OCI-M2 (cell line): ENCODE data around the gene CORIN.
A peak's percentile ranks its signal among the peaks of the same experiment; 100 is the strongest.
"Not testable (repeated sequence)": the region's sequence is repeated elsewhere in the genome, so short reads cannot be mapped to it uniquely, and the experiment has no call there.

Experiments
- DNase-seq: peaks from one replicate; lab custom pipeline; 2025; ENCODE audit not compliant: unreplicated experiment; lab: John Stamatoyannopoulos, UW

Gene CORIN

DNA sequence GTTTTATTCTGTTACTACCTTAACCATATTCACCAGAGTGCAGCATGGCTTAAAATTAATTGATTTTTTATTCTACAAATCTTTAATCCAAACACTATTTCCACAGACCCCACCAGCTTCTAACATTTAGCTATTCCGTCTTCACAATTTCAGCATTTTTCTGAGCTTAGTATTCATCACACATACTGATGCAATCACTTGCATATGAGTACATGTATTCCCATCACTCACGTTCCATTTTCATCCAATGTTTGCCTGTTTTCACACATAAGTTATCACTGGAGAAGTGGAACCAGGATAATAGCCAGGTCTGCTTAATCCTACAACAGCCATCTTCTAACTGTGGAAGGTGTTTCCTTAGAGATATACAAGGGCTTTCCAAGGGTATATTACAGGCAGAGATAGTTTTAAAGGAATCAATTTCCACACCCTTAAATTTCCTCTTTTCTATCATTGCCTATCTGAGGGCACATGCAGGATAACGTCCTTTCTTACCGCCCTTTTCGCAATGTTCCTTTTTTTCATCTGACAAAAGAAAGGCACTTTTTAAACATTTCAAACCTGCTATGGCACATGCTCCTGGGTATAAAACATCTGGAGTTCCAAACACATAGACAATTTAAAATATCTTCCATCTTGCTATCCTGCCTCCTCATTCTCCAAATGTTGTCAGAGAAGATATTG lies 115.8 kb downstream of the CORIN start:
- DNase-seq = no peak

GRCh38 chr4:47721485-47721884 lies 116.4 kb downstream of the CORIN start:
- no peak for DNase-seq

GRCh38 chr4:47720787-47721186 lies 117.1 kb downstream of the CORIN start:
- no peak for DNase-seq

DNA sequence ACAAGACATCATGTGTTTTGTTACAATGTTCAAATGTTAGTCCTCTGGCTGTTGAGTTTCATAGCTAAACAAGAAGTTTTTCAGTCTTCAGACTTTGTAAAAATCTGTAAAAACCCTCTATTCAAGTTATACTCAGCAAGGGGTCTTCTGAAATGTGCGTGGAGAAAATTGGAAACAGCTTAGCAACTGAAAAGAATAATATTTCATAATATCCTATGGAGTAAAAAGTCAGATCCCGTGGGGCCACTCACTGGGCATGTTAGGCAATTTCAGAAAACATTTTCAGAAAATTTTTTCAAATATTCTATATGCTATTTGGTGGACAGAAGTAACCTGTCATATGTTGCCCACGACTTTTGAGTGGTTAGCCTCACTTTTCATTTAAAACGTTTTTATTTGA lies 118.3 kb downstream of the CORIN start:
- DNase-seq = no peak

DNA sequence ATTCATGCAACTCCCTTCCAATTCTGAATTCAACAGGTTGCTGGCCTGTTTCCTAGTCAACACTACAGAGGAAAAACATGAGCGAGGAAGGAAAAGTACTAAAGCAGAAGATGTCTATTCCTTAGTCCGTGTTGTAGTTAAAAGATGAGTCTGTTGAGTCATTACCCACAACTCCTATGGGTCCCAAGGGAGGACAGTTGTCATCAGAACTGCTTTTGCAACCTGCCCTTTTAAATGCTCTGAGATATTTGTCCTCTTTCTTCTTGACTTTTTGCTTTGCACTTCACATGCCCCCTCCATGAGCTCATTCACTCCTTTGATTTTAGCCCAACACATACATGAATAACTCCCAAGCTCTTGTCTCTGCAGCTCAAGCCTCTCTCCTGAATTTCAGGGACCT lies 119.2 kb downstream of the CORIN start:
- no peak for DNase-seq

- no peak for DNase-seq
These were observed 120.7 kb downstream of the CORIN start for GRCh38 chr4:47717188-47717587.

- DNase-seq = no peak
These were observed 122.0 kb downstream of the CORIN start for GRCh38 chr4:47715716-47716416.

GRCh38 chr4:47714269-47714668 lies 123.6 kb downstream of the CORIN start:
- DNase-seq = no peak

GRCh38 chr4:47713129-47713834 lies 124.6 kb downstream of the CORIN start:
- no peak for DNase-seq

DNA sequence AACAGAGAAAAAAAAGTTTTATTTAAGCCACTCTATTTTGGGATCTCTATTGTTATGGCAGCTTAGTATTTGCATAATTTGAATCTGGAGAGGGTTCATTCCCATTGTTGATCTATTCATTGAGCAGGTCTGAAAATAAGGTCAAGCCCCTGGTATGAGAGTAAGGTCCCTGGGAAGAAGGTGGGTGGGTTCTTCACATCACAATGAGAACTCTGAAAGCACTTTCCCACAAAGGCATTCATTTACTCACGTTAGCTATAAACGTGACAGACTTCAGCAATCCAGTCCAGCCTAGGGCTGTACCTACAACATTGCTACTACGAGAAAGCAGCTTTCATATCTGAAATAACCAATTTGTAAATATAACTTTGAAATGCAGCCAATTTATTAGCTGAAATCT lies 126.2 kb downstream of the CORIN start:
- no peak for DNase-seq

DNA sequence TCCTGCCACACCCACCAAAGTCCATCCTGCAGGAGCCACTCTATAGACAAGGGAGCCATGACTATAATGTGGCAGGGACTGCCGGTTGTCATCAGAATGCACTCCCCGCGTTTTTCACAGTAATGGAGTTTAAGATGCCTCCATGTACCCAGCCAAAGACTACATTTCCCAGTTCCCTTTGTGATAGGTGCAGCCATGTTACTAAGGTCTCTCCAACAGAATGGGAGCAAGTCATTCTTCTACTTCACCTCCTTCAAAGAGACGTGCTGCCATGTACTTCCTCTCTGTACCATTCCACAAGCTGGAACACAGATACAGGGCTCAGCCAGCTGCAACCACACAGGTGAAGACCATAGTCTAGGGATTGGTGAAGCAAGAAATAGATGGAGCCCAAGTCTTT lies 126.7 kb downstream of the CORIN start:
- no peak for DNase-seq

GRCh38 chr4:47706352-47706751 lies 131.5 kb downstream of the CORIN start:
- not testable (repeated sequence) for DNase-seq

DNA sequence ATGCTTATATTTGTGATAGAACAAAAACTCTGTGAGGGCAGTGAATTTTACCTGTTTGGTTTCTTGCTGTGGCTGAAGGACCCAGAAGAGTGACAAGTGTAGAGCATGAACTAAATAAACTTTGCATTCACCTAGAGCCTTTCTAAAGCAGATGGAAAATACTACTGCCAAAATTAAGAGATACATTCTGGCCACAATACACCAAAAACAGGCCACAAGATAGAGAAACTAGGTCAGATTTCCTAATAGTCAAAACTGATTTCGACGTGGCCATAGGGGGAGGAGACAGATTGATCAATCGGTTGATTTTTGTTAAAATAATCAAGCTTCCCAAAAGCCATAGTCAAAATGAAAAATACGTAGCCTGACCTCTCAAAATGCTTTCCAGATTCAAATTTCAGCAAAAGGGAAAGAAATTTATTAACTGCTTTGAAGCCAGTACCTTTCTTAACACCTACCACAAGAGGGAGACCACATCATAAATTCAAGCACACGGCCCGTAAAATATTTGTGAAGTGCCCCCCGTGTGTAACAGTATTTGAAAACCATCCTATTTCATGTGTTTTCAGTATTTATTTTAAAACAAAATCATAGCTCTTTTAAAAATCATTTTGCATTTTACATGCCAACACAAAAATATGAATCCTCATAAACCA lies 132.4 kb downstream of the CORIN start:
- DNase-seq = no peak

GRCh38 chr4:47704693-47705325 lies 133.1 kb downstream of the CORIN start:
- peak; percentile 48 for DNase-seq

- DNase-seq = no peak
These were observed 133.9 kb downstream of the CORIN start for GRCh38 chr4:47703956-47704355.

DNA sequence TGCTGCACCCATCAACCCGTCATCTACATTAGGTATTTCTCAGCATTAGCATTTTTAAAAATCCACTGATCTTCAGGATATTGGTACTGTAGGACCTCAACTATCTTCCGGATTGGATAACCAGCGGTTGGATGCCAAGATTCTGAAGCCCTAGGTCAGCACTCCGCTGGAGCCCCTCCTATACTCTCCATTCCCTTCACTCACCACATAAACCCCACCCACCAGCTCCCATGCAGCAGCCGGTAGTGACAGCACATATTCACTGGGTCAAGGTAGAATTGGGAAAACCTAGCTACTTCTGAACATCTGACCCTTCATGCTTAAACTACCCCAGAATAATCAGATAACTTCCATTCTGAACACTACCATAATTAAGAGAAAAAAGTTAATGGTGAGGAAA lies 134.9 kb downstream of the CORIN start:
- no peak for DNase-seq

GRCh38 chr4:47701286-47701685 lies 136.6 kb downstream of the CORIN start:
- no peak for DNase-seq

DNA sequence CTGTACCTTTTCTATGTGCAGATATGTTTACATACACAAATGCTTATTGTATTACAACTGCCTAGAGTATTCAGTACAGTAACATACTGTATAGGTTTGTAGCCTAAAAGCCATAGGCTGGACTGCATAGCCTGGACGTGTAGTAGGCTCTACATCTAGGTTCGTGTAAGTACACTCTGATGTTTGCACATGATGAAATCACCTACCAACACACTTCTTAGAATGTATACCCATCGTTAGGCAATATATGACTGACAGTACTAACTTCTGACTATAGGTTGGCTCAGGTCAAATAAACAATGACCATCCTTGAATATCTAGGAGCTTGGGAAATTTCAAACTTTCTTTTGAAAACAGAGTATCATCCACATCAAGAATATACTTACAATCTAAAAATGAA lies 139.0 kb downstream of the CORIN start:
- DNase-seq = no peak

DNA sequence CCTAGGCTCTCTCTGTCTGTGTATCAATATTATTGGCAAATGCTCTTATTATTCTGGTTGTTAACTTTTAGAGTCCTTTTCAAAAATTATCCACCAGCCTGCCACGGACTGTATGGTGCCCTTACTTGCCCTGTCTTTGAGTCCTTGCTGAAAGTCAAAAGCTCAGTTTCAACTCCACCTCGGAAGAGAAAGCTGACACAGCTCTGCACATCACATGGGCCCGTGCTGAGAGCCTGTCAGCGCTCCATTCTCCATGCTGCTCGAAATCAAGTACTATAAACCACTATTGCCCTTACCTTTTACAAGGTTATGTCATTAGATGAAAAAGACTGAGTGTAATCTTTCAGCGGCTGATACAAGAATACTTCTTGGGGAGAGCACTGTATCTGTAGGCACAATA lies 141.0 kb downstream of the CORIN start:
- DNase-seq = no peak

GRCh38 chr4:47695260-47695659 lies 142.6 kb downstream of the CORIN start:
- no peak for DNase-seq

GRCh38 chr4:47694322-47694721 lies 143.5 kb downstream of the CORIN start:
- DNase-seq = no peak
